HL-60 (cell line): ENCODE results near the gene VPS26C.

Source experiments
- DNase-seq, 2 experiments: peaks; one replicate each; pipeline ENCODE4 v3.0.0-alpha.2; 2010 to 2020; ENCODE audit warnings: low read depth in 1 of 2, low spot score in 1 of 2
- H3K27ac ChIP-seq: fragments of 250-450 bp; sonication (Bioruptor Pico); replicated peaks from 2 replicates; pipeline ENCODE4 v1.5.1; 2020; ENCODE audit warnings: mild to moderate bottlenecking, moderate library complexity
- H3K27me3 ChIP-seq: fragments of 250-450 bp; sonication (Bioruptor Pico); 2 replicates; pipeline ENCODE4 v1.5.1; 2021; ENCODE audit warnings: mild to moderate bottlenecking, moderate library complexity; ENCODE audit not compliant: insufficient read depth, poor library complexity, severe bottlenecking
- H3K4me3 ChIP-seq: replicated peaks from 2 replicates; pipeline ENCODE4 v1.5.1; 2011; ENCODE audit warnings: mild to moderate bottlenecking, control low read depth, low read length; ENCODE audit not compliant: insufficient read depth
- CTCF ChIP-seq: IDR thresholded peaks from one replicate; pipeline ENCODE4 v1.5.1; 2011; ENCODE audit warnings: low read length, control low read depth, inconsistent platforms; ENCODE audit not compliant: insufficient read depth
- GABPA ChIP-seq: IDR thresholded peaks from 2 replicates; pipeline ENCODE4 v1.6.1; 2012; ENCODE audit warnings: low read depth
- POLR2AphosphoS5 ChIP-seq: IDR thresholded peaks from 2 replicates; pipeline ENCODE4 v1.6.1; 2012; ENCODE audit warnings: low read depth
- REST ChIP-seq: IDR thresholded peaks from 2 replicates; pipeline ENCODE4 v1.6.1; 2012; ENCODE audit warnings: low read depth; ENCODE audit not compliant: insufficient replicate concordance
- SPI1 ChIP-seq: IDR thresholded peaks from 2 replicates; pipeline ENCODE4 v1.6.1; 2012; ENCODE audit warnings: low read depth, mild to moderate bottlenecking, borderline replicate concordance

The VPS26C gene

GRCh38 chr21:37210130-37210529 is 57.0 kb downstream of the VPS26C start:
- H3K27ac ChIP-seq: peak overlapping the region; percentile 44
- no peaks in the 10 kb centered on the region for H3K27me3 ChIP-seq
- TF ChIP-seq REST: no peak
- TF ChIP-seq GABPA: no peak
- no peak for TF ChIP-seq SPI1
- no peak for TF ChIP-seq POLR2AphosphoS5
- no peak for TF ChIP-seq CTCF
- peak; percentile 10 to 67 for DNase-seq
- no peak overlapping the region for H3K4me3 ChIP-seq

- DNase-seq: no peak
- Histone ChIP-seq H3K27ac (no peak overlapping the region), H3K4me3 (no peak overlapping the region), H3K27me3 (no peaks in the 10 kb centered on the region)
- TF ChIP-seq GABPA: no peak
- TF ChIP-seq CTCF: no peak
- no peak for TF ChIP-seq POLR2AphosphoS5
- TF ChIP-seq SPI1: no peak
- TF ChIP-seq REST: no peak
Measured at GRCh38 chr21:37208741-37209225, 58.4 kb downstream of the VPS26C start.

GRCh38 chr21:37208056-37208721 is 58.9 kb downstream of the VPS26C start:
- peak; percentile 12 to 84 for DNase-seq
- H3K27me3 ChIP-seq: no peaks in the 10 kb centered on the region
- peak; percentile 96 for TF ChIP-seq SPI1
- no peak for TF ChIP-seq GABPA
- TF ChIP-seq REST: no peak
- TF ChIP-seq POLR2AphosphoS5: peak; percentile 55; the same call in 1 of the 2 replicates
- TF ChIP-seq CTCF: no peak
- H3K27ac ChIP-seq: peak overlapping the region; percentile 57
- H3K4me3 ChIP-seq: no peak overlapping the region
